Osteoblast (primary cell): ENCODE results near the gene WNK3. TPM values are rescaled to one million over a fixed set of nuclear protein-coding genes. Genes with fewer than 3 reads are reported as not detected.

Experiments
- DNase-seq: peaks from one replicate; pipeline ENCODE4 v3.0.0; 2011; ENCODE audit warnings: low spot score, mixed read lengths; ENCODE audit not compliant: insufficient read length; ENCODE audit errors: missing footprints
- H2AFZ ChIP-seq: 2 replicates; pipeline ENCODE4 v1.6.0; 2011; ENCODE audit warnings: mild to moderate bottlenecking, low read length
- H3K27ac ChIP-seq: 2 replicates; pipeline ENCODE4 v1.5.1; 2011; ENCODE audit warnings: mild to moderate bottlenecking, low read depth, low read length, moderate library complexity
- H3K27me3 ChIP-seq: 2 replicates; pipeline ENCODE4 v1.6.0; 2012; ENCODE audit warnings: mild to moderate bottlenecking, control low read depth, inconsistent platforms, low read length, moderate library complexity; ENCODE audit not compliant: insufficient read depth
- H3K36me3 ChIP-seq: 2 replicates; pipeline ENCODE4 v1.5.1; 2011; ENCODE audit warnings: mild to moderate bottlenecking, low read length, control low read depth, moderate library complexity; ENCODE audit not compliant: insufficient read depth
- H3K4me1 ChIP-seq: 2 replicates; pipeline ENCODE4 v1.5.1; 2011; ENCODE audit warnings: mild to moderate bottlenecking, low read length, control low read depth, moderate library complexity; ENCODE audit not compliant: insufficient read depth
- H3K4me2 ChIP-seq: 2 replicates; pipeline ENCODE4 v1.6.0; 2011; ENCODE audit warnings: mild to moderate bottlenecking, low read length; ENCODE audit not compliant: insufficient read depth
- H3K4me3 ChIP-seq: fragments of 200-600 bp; sonication (generic); 3 replicates; pipeline ENCODE4 v1.5.1; 2012; ENCODE audit warnings: mild to moderate bottlenecking, low read length, inconsistent platforms; ENCODE audit not compliant: insufficient read depth
- H3K79me2 ChIP-seq: 2 replicates; pipeline ENCODE4 v1.6.0; 2012; ENCODE audit warnings: mild to moderate bottlenecking, low read length, control low read depth, inconsistent platforms; ENCODE audit not compliant: insufficient read depth
- H3K9me3 ChIP-seq: 2 replicates; pipeline ENCODE4 v1.5.1; 2011; ENCODE audit warnings: low read depth, low read length, control low read depth
- H4K20me1 ChIP-seq: 2 replicates; pipeline ENCODE4 v1.6.0; 2012; ENCODE audit warnings: mild to moderate bottlenecking, low read length, control low read depth; ENCODE audit not compliant: insufficient read depth
- total RNA-seq: library from RNA; depleted of rRNA; stranded (reverse); fragments of >200 nt; gene quantifications from 2 replicates; pipeline ENCODE4 v1.2.3, GENCODE V29; 2012
- TF ChIP-seq, protein P1 (sequence below): IDR thresholded peaks from 2 replicates; pipeline ENCODE4 v1.5.1; 2011; ENCODE audit warnings: mild to moderate bottlenecking, low read depth, low read length, moderate library complexity; ENCODE audit errors: extremely low read depth

Gene WNK3
- total RNA-seq, 1 donor, result 1.1 TPM

DNA sequence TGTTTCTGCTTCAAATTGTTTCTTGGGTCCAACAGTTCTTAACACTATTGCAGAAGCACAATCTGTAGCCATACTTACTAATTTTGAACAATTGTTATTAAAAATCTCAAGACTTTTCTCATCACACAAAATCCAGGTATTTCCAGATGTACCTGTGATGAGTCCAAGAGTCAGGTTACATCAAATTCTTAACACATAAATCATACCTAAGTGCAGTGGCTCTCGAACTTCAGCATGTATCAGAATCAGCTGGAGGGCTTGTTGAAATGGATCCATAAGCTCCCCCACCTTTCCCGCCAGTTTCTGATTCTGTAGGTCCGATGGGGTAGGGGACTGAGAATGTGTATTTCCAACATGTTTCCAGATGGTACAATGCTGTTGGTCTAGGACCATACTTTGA lies 185.4 kb downstream of the WNK3 start:
- H2AFZ ChIP-seq, result no peak overlapping the region
- H3K27me3 ChIP-seq, result no peaks in the 10 kb centered on the region
- no peak overlapping the region for H3K4me2 ChIP-seq
- H3K9me3 ChIP-seq, result no peaks in the 10 kb centered on the region
- H3K36me3 ChIP-seq, result peaks cover 8% of the 10 kb centered on the region
- H3K79me2 ChIP-seq, result peaks cover 40% of the 10 kb centered on the region
- TF ChIP-seq, protein P1, sequence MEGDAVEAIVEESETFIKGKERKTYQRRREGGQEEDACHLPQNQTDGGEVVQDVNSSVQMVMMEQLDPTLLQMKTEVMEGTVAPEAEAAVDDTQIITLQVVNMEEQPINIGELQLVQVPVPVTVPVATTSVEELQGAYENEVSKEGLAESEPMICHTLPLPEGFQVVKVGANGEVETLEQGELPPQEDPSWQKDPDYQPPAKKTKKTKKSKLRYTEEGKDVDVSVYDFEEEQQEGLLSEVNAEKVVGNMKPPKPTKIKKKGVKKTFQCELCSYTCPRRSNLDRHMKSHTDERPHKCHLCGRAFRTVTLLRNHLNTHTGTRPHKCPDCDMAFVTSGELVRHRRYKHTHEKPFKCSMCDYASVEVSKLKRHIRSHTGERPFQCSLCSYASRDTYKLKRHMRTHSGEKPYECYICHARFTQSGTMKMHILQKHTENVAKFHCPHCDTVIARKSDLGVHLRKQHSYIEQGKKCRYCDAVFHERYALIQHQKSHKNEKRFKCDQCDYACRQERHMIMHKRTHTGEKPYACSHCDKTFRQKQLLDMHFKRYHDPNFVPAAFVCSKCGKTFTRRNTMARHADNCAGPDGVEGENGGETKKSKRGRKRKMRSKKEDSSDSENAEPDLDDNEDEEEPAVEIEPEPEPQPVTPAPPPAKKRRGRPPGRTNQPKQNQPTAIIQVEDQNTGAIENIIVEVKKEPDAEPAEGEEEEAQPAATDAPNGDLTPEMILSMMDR, result no peak
- no peaks in the 10 kb centered on the region for H3K4me1 ChIP-seq
- no peaks in the 10 kb centered on the region for H4K20me1 ChIP-seq
- no peak overlapping the region for H3K27ac ChIP-seq
- no peak for DNase-seq
- H3K4me3 ChIP-seq, result no peak overlapping the region

DNA sequence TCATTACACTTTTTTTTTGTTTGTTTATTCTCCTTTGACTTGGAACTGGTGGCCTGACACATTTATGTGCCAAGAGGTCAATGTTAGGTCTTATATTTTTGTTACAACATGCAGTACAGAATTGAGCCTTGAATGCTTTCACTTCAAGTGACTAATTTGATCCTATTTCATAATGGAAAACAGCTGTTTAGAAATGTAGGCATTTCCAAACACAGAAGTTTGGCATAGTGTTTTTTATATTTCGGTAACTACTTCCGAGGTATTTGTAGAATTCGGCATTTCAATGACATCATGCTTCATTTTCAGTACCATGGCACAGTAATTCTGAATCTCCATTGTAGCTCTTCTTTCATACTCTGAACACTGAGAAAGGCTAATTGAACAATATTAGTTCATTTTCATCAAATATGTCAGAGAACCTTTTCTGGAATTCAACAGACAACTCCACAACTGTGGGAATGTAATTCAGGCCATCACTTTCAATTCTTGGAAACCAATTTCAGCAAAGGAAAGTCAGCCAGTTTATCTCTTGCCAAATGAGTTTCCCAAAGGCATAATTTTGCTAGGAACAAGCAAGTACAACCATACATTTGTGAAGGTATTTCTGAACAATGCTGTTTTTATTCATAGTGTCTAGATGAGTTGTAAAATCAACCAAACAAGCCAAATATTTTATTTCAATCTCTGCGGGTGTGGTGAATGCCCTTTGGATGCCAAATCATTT lies 186.2 kb downstream of the WNK3 start:
- TF ChIP-seq, protein P1, result no peak
- H3K4me3 ChIP-seq, result no peak overlapping the region
- H3K9me3 ChIP-seq, result no peaks in the 10 kb centered on the region
- DNase-seq, result no peak
- H4K20me1 ChIP-seq, result no peaks in the 10 kb centered on the region
- H2AFZ ChIP-seq, result no peak overlapping the region
- no peaks in the 10 kb centered on the region for H3K27me3 ChIP-seq
- H3K79me2 ChIP-seq, result peaks cover 33% of the 10 kb centered on the region
- H3K4me1 ChIP-seq, result no peaks in the 10 kb centered on the region
- no peak overlapping the region for H3K27ac ChIP-seq
- H3K36me3 ChIP-seq, result peaks cover 4% of the 10 kb centered on the region
- no peak overlapping the region for H3K4me2 ChIP-seq

- Histone ChIP-seq H3K4me3 (no peak overlapping the region), H3K27ac (no peak overlapping the region), H3K79me2 (peaks cover 27% of the 10 kb centered on the region), H3K9me3 (no peaks in the 10 kb centered on the region), H3K4me2 (no peak overlapping the region), H4K20me1 (no peaks in the 10 kb centered on the region), H3K27me3 (no peaks in the 10 kb centered on the region), H3K4me1 (no peaks in the 10 kb centered on the region), H3K36me3 (peaks cover 4% of the 10 kb centered on the region), H2AFZ (no peak overlapping the region)
- no peak for DNase-seq
- TF ChIP-seq, protein P1, result no peak
Measured at GRCh38 chrX:54171091-54171490, 186.8 kb downstream of the WNK3 start.

GRCh38 chrX:54166915-54167314 lies 190.9 kb downstream of the WNK3 start:
- Histone ChIP-seq H3K27me3 (no peaks in the 10 kb centered on the region), H3K4me2 (no peak overlapping the region), H4K20me1 (no peaks in the 10 kb centered on the region), H3K27ac (no peak overlapping the region), H3K9me3 (no peaks in the 10 kb centered on the region), H3K36me3 (no peaks in the 10 kb centered on the region), H3K4me1 (no peaks in the 10 kb centered on the region), H2AFZ (no peak overlapping the region), H3K4me3 (no peak overlapping the region), H3K79me2 (no peaks in the 10 kb centered on the region)
- TF ChIP-seq, protein P1, result no peak
- no peak for DNase-seq
